ENCODE data around the gene NOXRED1.
A peak's percentile ranks its signal among the peaks of the same experiment; 100 is the strongest.

The NOXRED1 gene

DNA sequence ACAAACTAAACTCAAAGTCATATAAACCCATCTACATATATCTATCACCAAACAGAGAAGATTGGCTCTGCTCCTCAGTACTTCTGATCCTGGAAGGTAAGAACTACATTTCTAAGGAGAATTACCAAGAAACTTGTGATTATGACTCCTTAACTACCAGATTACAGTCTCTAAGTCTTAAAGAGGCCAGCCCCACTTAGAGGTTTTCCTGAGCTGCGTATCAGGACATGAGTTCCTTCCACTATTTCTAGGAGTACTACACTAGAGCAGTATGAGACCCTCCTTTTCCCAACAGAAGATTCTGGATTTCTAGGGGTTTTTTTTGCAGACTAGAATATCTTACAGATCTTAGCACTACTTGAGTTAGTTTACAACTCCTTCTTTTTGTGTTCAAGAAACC lies at the start of gene NOXRED1:
Gene NOXRED1 (minus strand): TSS at position 101 of the 400 bp plus-strand sequence. CDS start 634 bp downstream, outside the sequence.
- Histone ChIP-seq H3K27me3 (ENCODE audit: insufficient read depth, poor library complexity, severe bottlenecking) (no peaks in the 10 kb centered on the region), H3K4me1 (ENCODE audit: insufficient read depth, poor library complexity, severe bottlenecking) (no peaks in the 10 kb centered on the region), H3K9me3 (ENCODE audit: severe bottlenecking) (no peaks in the 10 kb centered on the region), H3K27ac (ENCODE audit: poor library complexity, severe bottlenecking) (no peak within 1 kb of the TSS), H3K36me3 (ENCODE audit: low read depth) (peaks cover 44% of the 10 kb centered on the region), H3K4me3 (ENCODE audit: severe bottlenecking) (no peak within 1 kb of the TSS)
- no peak for ATAC-seq (ENCODE audit: low read depth)
- no peak for TF ChIP-seq CTCF (IDR thresholded peaks at IDR 0.05; ENCODE audit: poor library complexity, severe bottlenecking)
- no peak for DNase-seq (ENCODE audit: low spot score)

GRCh38 chr14:77470224-77470870 lies 47.0 kb upstream of the NOXRED1 start:
- Histone ChIP-seq H3K4me1 (ENCODE audit: insufficient read depth, poor library complexity, severe bottlenecking) (no peaks in the 10 kb centered on the region), H3K4me3 (ENCODE audit: severe bottlenecking) (no peak overlapping the region), H3K9me3 (ENCODE audit: severe bottlenecking) (no peaks in the 10 kb centered on the region), H3K36me3 (ENCODE audit: low read depth) (peaks cover 35% of the 10 kb centered on the region), H3K27ac (ENCODE audit: poor library complexity, severe bottlenecking) (no peak overlapping the region), H3K27me3 (ENCODE audit: insufficient read depth, poor library complexity, severe bottlenecking) (no peaks in the 10 kb centered on the region)
- DNase-seq (ENCODE audit: low spot score) (no peak), ATAC-seq (ENCODE audit: low read depth) (peak; percentile 41; the same call in 1 of the 3 replicates)
- TF ChIP-seq CTCF (IDR thresholded peaks at IDR 0.05; ENCODE audit: poor library complexity, severe bottlenecking) = no peak

DNA sequence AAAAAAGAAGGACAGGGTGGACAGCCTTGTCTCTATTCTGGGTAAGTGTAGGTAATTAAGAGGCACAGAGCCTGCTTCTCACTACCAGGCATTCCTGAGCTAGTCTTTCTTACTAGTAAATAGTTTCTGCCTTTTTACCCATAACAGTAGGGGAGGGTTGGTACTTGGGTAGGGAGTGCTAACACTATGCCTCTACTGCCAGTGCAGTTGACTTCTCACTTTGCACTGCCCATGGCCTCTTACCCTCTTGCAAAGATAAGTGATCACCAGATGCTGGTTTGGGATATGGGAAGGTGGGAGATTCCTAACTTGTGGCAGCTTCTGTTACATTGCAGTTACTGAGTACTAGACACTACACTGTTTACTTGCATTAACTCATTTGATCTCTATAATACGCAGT lies 46.2 kb upstream of the NOXRED1 start:
- Histone ChIP-seq H3K4me3 (ENCODE audit: severe bottlenecking) (no peak overlapping the region), H3K27me3 (ENCODE audit: insufficient read depth, poor library complexity, severe bottlenecking) (no peaks in the 10 kb centered on the region), H3K9me3 (ENCODE audit: severe bottlenecking) (no peaks in the 10 kb centered on the region), H3K36me3 (ENCODE audit: low read depth) (peaks cover 43% of the 10 kb centered on the region), H3K4me1 (ENCODE audit: insufficient read depth, poor library complexity, severe bottlenecking) (no peaks in the 10 kb centered on the region), H3K27ac (ENCODE audit: poor library complexity, severe bottlenecking) (no peak overlapping the region)
- no peak for TF ChIP-seq CTCF (IDR thresholded peaks at IDR 0.05; ENCODE audit: poor library complexity, severe bottlenecking)
- peak; percentile 15; the same call in 1 of the 3 replicates for ATAC-seq (ENCODE audit: low read depth)
- DNase-seq (ENCODE audit: low spot score) = no peak

GRCh38 chr14:77469067-77469505 lies 45.8 kb upstream of the NOXRED1 start:
- no peaks in the 10 kb centered on the region for H3K27me3 ChIP-seq (ENCODE audit: insufficient read depth, poor library complexity, severe bottlenecking)
- H3K36me3 ChIP-seq (ENCODE audit: low read depth) = peaks cover 48% of the 10 kb centered on the region
- H3K9me3 ChIP-seq (ENCODE audit: severe bottlenecking) = no peaks in the 10 kb centered on the region
- DNase-seq (ENCODE audit: low spot score) (no peak), ATAC-seq (ENCODE audit: low read depth) (no peak)
- H3K4me1 ChIP-seq (ENCODE audit: insufficient read depth, poor library complexity, severe bottlenecking) = no peaks in the 10 kb centered on the region
- H3K4me3 ChIP-seq (ENCODE audit: severe bottlenecking) = no peak overlapping the region
- no peak for TF ChIP-seq CTCF (IDR thresholded peaks at IDR 0.05; ENCODE audit: poor library complexity, severe bottlenecking)
- no peak overlapping the region for H3K27ac ChIP-seq (ENCODE audit: poor library complexity, severe bottlenecking)

GRCh38 chr14:77467801-77468200 lies 44.5 kb upstream of the NOXRED1 start:
- Histone ChIP-seq H3K4me3 (ENCODE audit: severe bottlenecking) (no peak overlapping the region), H3K36me3 (ENCODE audit: low read depth) (peaks cover 61% of the 10 kb centered on the region), H3K27me3 (ENCODE audit: insufficient read depth, poor library complexity, severe bottlenecking) (no peaks in the 10 kb centered on the region), H3K27ac (ENCODE audit: poor library complexity, severe bottlenecking) (no peak overlapping the region), H3K9me3 (ENCODE audit: severe bottlenecking) (no peaks in the 10 kb centered on the region), H3K4me1 (ENCODE audit: insufficient read depth, poor library complexity, severe bottlenecking) (no peaks in the 10 kb centered on the region)
- TF ChIP-seq CTCF (IDR thresholded peaks at IDR 0.05; ENCODE audit: poor library complexity, severe bottlenecking) = no peak
- ATAC-seq (ENCODE audit: low read depth) (no peak), DNase-seq (ENCODE audit: low spot score) (no peak)
